ELR (cell line): ENCODE data around the gene PRR20A.
"Not testable (repeated sequence)": the region's sequence is repeated elsewhere in the genome, so short reads cannot be mapped to it uniquely, and the experiment has no call there.

ENCODE experiments used
- DNase-seq: peaks from one replicate; pipeline ENCODE4 v3.0.0-alpha.2; 2015; ENCODE audit warnings: low read depth

PRR20A gene

GRCh38 chr13:57140235-57140968 lies at the start of gene PRR20A:
Gene PRR20A, plus strand, starts transcription at chr13:57140918. Its CDS starts 387 bp downstream, at chr13:57141305.
- not testable (repeated sequence) for DNase-seq

GRCh38 chr13:57114945-57115344 lies 25.8 kb upstream of the PRR20A start:
- no peak for DNase-seq

- DNase-seq, result no peak
Observed at GRCh38 chr13:57123681-57124080, 17.0 kb upstream of the PRR20A start.

GRCh38 chr13:57128909-57129308 lies 11.8 kb upstream of the PRR20A start:
- DNase-seq, result no peak

GRCh38 chr13:57136093-57136492 lies 4.6 kb upstream of the PRR20A start:
- no peak for DNase-seq

GRCh38 chr13:57137585-57137984 lies 3.1 kb upstream of the PRR20A start:
- DNase-seq, result no peak

GRCh38 chr13:57138988-57139387 lies 1.7 kb upstream of the PRR20A start:
- DNase-seq, result no peak

- DNase-seq, result not testable (repeated sequence)
Observed at GRCh38 chr13:57139781-57140180, 937 bp upstream of the PRR20A start.

GRCh38 chr13:57147188-57147587 lies 6.5 kb downstream of the PRR20A start, which contains the start of gene PRR20B:
Gene PRR20B, plus strand, starts transcription at chr13:57147488. Its CDS starts 387 bp downstream, at chr13:57147875.
- DNase-seq, result not testable (repeated sequence)

GRCh38 chr13:57148106-57148505 lies 7.4 kb downstream of the PRR20A start:
- DNase-seq, result not testable (repeated sequence)

GRCh38 chr13:57153761-57154160 lies 13.0 kb downstream of the PRR20A start, which contains the start of gene PRR20C:
Gene PRR20C, plus strand, starts transcription at chr13:57154061. Its CDS starts 387 bp downstream, at chr13:57154448.
- not testable (repeated sequence) for DNase-seq

- not testable (repeated sequence) for DNase-seq
Observed at GRCh38 chr13:57160332-57160731, 19.6 kb downstream of the PRR20A start, which contains the start of gene PRR20D. Gene PRR20D, plus strand, starts transcription at chr13:57160632. Its CDS starts 387 bp downstream, at chr13:57161019.

- not testable (repeated sequence) for DNase-seq
Observed at GRCh38 chr13:57166897-57167296, 26.2 kb downstream of the PRR20A start, which contains the start of gene PRR20E. Gene PRR20E, plus strand, starts transcription at chr13:57167197. Its CDS starts 387 bp downstream, at chr13:57167584.

GRCh38 chr13:57191667-57192066 lies 50.9 kb downstream of the PRR20A start:
- DNase-seq, result no peak
